CD4-positive, alpha-beta T cell treated with Interleukin-4 for 4 hours (primary cell): ENCODE data around the gene SCUBE1.

Experiments used
- DNase-seq: peaks from one replicate; pipeline ENCODE4 v3.0.0-alpha.2; 2020

SCUBE1 gene

GRCh38 chr22:43187171-43188099 is 155.7 kb downstream of the SCUBE1 start:
- DNase-seq, result peak; percentile 96

GRCh38 chr22:43186272-43187170 is 156.7 kb downstream of the SCUBE1 start, which contains the start of gene TTLL12:
Gene TTLL12, minus strand, starts transcription at chr22:43187134. Its CDS starts 65 bp downstream, at chr22:43187069.
- DNase-seq, result peak; percentile 35

DNA sequence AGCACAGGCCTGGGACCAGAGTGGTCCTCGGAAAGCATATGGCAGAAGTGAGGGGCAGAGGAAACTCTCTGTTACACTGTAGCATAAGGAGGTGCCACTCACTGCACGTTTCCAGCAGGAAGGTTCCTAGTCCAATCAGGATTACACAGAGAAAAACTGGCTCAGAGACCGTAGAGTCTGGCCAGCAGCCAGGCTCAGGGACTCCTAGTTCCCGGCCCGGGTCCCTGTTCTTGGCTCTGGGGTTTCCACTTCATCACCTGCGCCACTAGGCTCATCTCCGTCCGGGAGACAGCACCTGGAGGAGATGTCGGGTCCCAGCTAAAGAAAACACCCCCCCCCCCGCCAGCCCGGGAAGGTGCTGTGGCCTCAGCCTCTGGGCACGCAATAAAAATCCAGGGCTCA is 157.3 kb downstream of the SCUBE1 start:
- DNase-seq, result no peak

DNA sequence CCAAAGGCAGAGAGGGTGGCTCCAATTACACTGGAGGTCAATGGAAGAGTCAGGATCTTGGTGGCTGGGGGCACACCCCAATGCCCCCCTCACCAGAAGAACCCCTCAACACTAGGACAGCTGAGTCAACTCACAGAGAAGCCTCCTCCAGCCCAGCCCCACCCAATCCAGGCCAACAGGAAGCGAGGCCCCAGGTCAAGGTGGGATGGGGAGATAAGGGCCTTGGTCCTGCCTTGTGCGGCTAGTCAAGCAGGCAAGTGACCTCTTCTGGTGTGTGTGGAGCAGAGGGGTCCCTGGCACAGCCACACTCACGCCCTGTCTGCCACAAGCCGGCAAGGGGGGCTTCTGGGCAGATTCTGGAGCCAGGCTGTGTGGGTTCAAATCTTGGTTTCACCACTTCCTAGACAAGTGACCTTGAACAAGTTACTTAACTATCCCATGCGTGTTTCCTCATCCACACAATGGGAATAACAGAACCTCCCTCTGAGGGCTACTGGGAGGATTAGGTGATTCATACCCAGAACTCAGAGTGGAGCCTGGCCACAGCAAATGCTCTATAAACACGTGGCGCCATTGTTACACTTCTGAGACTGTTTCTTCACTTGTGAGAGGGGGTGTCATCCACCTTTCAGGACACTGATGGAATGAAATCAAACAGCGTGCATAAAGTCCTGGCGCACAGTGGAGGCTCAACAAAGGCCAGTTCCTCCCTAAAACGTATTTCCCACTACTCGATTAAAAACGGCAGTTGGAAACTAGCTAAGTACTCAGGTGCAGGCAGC is 159.5 kb downstream of the SCUBE1 start:
- DNase-seq, result no peak

GRCh38 chr22:43182726-43183125 is 160.4 kb downstream of the SCUBE1 start:
- no peak for DNase-seq

DNA sequence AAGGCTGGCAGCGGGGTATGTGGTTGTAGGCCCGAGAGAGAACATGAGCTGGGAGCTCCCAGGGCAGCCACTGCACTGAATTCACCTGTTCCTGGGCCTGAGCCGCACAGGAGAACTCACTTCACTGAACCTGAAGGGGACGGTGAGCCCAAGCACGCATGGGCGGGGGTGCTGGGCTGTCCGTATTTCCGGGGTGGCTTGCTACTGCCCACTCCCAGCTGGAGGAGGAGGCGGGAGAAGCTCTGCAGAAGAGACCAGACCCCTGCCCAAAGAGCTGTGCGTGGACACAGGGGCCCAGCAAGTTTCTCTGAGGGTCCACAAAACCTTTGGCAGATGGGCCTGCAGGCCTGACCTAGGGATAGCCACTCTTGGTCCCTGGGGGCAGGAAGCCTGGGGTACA is 161.1 kb downstream of the SCUBE1 start:
- DNase-seq, result no peak

DNA sequence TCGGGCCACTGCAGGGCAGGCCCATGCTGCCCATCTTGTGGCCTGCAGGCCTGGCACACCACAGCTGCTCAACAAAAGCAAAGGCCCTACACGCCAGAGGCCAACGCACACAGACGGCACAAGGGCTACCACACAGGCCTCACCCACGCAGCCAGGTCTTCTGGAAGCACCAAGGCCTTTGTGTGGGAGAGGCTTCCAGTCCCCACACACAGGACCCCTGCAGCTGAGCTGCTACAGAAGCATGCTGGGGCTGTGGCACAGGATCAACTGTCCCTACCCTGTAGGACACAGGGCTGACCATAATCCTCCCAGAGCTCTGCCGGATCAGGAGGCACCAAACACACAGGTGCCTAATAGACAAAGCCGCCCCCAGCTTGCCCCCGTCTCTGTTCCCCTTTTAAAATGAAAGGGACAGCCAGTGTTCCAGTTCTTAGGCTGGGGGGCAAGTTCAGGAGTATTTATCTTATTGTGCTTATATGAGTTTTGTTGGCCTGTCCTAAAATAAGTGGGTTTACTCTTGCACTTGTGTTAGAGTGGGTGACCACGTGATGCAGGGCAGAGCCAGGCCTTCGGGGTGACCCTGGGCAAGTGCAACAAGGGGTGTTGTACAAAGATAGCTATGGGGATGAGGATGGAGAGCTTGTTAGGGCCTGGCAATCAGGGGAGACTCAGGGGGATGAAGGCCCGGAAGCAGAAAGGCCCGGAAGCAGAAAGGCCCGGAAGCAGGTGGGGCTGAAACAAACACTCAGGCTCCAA is 161.7 kb downstream of the SCUBE1 start:
- no peak for DNase-seq

GRCh38 chr22:43180670-43181069 is 162.5 kb downstream of the SCUBE1 start:
- no peak for DNase-seq

DNA sequence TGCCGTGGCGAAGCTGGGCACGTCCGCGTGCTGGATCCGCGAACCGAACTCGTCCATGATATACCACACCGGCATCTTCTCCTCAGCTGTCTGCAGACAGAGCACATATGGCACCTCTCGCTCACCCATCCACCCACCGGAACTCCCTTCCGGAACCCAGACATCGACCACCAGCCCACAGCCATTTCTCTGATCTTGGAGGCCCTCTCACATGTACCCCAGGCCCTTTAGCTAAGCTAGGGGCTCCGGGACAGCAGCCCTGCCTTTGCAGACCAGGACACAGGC is 163.3 kb downstream of the SCUBE1 start:
- no peak for DNase-seq

- no peak for DNase-seq
These were observed 163.8 kb downstream of the SCUBE1 start for GRCh38 chr22:43179146-43179910.

DNA sequence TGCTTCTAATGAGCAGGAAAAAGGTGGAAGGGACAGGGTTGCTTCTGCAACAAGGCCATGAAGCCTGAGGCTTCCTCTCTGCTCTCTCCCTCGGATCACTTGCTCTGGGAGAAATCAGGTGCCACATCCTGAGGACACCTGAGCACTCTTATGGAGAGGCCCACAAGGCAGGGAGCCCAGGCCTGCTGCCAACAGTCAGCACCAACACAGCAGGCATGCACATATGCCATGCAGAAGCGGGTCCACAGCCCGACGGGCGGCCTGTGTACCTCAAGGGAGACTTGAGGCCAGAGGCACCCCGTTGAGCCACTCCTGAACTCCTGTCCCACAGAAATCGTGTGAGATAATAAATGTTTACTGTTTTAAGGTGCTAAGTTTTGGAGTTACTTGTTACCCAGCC is 165.7 kb downstream of the SCUBE1 start:
- DNase-seq, result no peak

DNA sequence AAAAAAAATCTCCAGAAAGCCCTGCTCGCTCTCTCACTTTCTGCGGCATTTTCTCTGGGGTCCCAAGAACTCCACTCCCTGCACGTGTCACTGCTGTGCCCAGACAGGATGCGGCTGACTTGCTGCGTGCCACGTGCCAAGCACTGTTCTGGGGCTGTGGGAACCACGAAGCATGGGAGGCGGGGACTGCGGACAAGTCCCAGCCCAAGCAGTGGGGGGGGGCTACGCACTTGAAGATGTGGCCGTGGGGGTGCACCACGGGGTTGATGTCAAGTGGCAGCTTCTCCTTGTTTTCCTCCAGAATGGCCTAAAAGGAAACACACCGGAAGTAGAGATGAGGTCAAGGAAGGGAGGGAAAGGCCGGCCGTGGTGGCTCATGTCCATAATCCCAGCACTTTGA is 167.1 kb downstream of the SCUBE1 start:
- DNase-seq, result no peak

- no peak for DNase-seq
These were observed 168.1 kb downstream of the SCUBE1 start for GRCh38 chr22:43174941-43175531.

GRCh38 chr22:43173976-43174720 is 169.0 kb downstream of the SCUBE1 start:
- DNase-seq, result no peak

GRCh38 chr22:43173566-43173965 is 169.6 kb downstream of the SCUBE1 start:
- DNase-seq, result no peak

DNA sequence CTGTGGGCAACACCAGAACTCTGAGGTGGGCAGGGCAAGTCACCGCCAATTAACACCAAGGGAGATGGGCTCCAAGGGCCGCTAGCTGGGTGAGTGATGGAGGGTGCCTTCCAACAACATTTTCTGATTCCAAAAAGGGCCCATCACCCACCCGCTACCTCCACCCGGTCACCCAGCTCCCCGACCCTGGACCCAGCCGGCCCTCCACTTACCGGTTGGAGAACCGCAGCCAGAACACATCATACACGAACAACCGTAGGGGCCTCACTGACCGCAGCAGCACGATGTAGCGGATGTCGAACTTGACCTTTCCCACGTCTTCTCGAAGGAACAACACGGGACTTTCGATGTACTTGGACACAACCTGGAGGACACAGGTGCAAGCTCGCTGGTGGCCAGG is 171.0 kb downstream of the SCUBE1 start:
- DNase-seq, result no peak

DNA sequence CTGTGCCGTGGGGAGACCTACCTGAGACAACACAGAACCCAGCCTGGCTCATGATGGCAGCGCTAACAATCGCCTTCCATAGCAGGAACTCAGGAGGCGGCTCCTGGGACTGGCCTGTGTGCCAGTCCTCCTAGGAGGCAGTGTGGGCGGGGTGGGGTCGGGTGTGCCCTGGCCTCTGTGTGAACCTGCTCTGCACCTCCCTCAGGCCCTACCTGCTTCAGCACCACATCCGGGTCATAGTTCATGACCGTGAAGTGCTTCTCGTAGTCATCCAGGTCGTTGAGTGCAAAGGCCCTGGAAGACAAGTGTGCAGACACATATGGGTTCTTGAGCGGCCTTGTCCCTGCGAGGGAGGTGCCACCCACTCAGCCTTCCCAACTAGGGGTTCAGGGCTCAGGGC is 171.6 kb downstream of the SCUBE1 start:
- no peak for DNase-seq

GRCh38 chr22:43171019-43171491 is 172.1 kb downstream of the SCUBE1 start:
- DNase-seq, result no peak

DNA sequence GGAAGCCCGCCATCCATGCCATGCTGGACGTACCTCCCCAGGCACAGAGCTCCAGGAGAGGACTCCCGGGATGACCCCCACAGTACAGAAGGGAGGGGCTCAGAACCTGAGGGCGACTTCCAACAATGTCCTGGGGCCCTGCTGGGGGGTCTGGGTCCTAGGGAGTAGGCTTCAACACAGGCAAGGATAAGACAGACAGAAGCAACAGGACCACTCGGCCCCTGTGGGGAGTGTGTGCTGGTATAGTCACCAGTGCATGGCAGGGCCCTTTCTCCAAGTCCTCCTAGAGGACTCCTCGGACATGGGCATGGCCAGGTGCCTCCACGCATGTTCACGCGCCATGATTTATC is 173.1 kb downstream of the SCUBE1 start:
- no peak for DNase-seq
